Gastroesophageal sphincter (tissue), 3 donors: ENCODE results near the gene GRIK2.

Source experiments
- EP300 ChIP-seq: sonication (generic); formaldehyde crosslinking; IDR thresholded peaks from one replicate; pipeline ENCODE4 v1.6.1; 2017; ENCODE audit warnings: antibody characterized with exemption, mild to moderate bottlenecking
- TF ChIP-seq, protein P1 (sequence below), 4 experiments: fragments of 200-600 bp in 2 of 4; fragments of 450-650 bp in 2 of 4; sonication (generic) in 1 of 4; IDR thresholded peaks; one replicate each; pipeline ENCODE4 v1.5.1; 2017 to 2019; ENCODE audit warnings: antibody characterized with exemption in 4 of 4, mild to moderate bottlenecking in 2 of 4, moderate library complexity in 2 of 4

DNA sequence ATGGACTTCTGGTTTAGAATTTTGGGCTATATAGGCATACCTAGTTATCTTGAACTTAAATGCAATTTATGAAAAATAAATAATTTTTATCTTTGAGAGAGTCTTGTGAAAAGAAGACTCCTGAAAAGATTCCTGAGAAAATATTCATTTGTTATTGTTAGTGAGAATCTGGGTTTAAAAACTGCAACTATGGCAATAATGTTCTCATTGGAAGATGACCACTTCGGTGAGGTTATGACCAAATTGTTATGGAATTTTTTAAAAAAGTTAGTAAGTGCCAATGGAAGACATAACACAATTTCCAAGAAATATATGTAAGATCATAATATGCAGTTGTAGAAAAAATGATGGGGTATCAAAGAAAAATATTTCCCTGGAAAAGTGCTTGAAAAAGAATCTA, 46.3 kb downstream of the GRIK2 start:
- TF ChIP-seq, protein P1, sequence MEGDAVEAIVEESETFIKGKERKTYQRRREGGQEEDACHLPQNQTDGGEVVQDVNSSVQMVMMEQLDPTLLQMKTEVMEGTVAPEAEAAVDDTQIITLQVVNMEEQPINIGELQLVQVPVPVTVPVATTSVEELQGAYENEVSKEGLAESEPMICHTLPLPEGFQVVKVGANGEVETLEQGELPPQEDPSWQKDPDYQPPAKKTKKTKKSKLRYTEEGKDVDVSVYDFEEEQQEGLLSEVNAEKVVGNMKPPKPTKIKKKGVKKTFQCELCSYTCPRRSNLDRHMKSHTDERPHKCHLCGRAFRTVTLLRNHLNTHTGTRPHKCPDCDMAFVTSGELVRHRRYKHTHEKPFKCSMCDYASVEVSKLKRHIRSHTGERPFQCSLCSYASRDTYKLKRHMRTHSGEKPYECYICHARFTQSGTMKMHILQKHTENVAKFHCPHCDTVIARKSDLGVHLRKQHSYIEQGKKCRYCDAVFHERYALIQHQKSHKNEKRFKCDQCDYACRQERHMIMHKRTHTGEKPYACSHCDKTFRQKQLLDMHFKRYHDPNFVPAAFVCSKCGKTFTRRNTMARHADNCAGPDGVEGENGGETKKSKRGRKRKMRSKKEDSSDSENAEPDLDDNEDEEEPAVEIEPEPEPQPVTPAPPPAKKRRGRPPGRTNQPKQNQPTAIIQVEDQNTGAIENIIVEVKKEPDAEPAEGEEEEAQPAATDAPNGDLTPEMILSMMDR (IDR thresholded peaks at IDR 0.05) = no peak
- no peak for TF ChIP-seq EP300
